Measurements from ENCODE around the gene C1QB.
"Not testable (repeated sequence)": the region's sequence is repeated elsewhere in the genome, so short reads cannot be mapped to it uniquely, and the experiment has no call there.

C1QB gene

DNA sequence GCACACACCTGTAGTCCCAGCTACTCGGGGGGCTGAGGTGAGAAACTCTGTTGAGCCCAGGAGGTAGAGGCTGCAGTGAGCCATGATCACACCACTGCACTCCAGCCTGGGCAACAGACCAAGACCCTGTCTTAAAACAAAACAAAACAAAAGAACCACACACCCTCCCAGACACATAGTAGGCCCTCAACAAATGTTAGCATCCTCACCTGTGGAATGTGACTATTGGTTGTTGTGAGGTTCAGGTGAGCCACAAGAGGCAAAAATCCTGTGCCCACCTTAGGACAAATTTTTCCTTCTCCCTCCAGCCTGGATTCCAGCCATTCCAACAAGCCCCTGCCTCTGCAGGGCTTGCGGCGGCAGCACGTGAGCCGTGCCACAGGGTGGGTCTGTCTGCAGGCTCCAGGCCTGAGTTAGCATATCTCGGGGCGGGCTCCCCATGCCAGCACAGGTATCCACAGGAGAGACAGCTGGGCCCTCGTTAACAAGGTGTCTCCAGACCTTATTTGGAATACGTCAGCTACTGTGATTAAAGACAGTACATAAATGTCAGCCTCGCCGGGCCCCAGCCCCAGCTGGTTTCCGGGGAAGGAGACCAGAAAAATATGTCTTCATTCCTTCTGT, 17.4 kb downstream of the C1QB start:
- DNase-seq (ENCODE audit: low read depth), result no peak
- no peak overlapping the region for H3K4me3 ChIP-seq (ENCODE audit: low read length)
- TF ChIP-seq, protein P1, sequence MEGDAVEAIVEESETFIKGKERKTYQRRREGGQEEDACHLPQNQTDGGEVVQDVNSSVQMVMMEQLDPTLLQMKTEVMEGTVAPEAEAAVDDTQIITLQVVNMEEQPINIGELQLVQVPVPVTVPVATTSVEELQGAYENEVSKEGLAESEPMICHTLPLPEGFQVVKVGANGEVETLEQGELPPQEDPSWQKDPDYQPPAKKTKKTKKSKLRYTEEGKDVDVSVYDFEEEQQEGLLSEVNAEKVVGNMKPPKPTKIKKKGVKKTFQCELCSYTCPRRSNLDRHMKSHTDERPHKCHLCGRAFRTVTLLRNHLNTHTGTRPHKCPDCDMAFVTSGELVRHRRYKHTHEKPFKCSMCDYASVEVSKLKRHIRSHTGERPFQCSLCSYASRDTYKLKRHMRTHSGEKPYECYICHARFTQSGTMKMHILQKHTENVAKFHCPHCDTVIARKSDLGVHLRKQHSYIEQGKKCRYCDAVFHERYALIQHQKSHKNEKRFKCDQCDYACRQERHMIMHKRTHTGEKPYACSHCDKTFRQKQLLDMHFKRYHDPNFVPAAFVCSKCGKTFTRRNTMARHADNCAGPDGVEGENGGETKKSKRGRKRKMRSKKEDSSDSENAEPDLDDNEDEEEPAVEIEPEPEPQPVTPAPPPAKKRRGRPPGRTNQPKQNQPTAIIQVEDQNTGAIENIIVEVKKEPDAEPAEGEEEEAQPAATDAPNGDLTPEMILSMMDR (IDR thresholded peaks at IDR 0.05; ENCODE audit: insufficient read depth, low read depth, low read length, missing control alignments), result no peak

DNA sequence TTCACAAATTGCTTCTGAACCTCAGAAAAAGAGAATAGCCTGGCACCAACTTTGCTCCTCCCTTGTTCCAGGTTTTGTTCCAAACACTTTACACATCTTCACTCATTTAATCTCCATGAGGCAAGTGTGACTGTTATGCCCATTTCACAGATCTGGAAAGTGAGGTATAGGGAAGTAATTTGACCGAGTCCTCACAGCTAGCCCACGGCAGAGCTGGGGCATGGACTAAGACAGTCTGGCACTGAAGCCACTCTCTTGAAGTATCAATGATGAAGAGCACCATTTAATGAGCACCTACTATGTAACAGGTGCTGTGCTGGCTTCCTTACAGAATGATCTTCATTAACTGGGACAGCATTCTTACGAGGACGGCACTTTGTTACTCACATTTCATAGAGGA, 19.0 kb downstream of the C1QB start:
- no peak overlapping the region for H3K4me3 ChIP-seq (ENCODE audit: low read length)
- no peak for DNase-seq (ENCODE audit: low read depth)
- TF ChIP-seq, protein P1 (IDR thresholded peaks at IDR 0.05; ENCODE audit: insufficient read depth, low read depth, low read length, missing control alignments), result no peak

DNA sequence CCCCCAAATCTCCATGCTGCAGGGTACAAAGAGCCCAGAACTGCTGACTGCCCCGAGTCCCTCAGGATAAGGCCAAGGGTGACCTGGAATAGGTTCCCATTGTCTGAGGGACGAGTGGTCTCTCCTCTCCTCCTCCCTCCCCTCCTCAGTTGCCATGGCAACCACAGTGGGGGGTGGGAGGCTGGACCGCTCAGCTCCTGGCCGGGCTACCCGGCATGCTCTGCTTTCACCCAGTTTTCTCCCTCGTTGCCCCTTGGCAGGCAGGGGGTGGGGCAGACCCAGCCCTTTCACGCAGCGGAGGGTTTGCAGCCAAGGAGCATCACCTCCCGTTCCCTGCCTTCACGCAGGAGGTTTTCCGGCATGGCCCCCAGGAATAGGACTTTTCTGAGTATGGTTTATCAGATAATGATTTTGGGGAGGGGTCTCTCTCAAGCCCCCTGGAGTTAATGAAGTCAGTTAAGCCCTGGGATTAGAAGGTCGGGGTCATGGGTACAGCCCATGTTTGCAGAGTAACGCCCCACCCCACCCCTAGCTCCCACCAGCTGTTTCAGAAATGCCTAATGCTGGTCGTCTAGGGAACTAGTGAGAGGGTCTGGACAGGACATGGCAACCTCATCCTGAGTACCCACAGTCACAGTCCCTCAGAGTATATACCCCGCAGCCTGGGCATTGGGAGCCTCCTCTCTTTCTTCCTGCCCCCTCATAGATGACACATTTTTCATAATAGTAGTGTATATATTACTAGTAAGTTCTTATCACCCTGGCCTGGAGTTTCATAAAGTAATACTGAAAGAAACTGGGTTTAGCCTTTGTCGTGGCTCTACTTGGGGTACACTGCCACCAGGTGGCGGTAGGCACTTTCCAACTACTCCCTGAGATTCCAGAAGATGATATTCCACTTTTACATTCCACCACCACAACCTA, 20.7 kb downstream of the C1QB start:
- no peak overlapping the region for H3K4me3 ChIP-seq (ENCODE audit: low read length)
- TF ChIP-seq, protein P1 (IDR thresholded peaks at IDR 0.05; ENCODE audit: insufficient read depth, low read depth, low read length, missing control alignments), result peak; percentile 85
- DNase-seq (ENCODE audit: low read depth), result peak; percentile 62

DNA sequence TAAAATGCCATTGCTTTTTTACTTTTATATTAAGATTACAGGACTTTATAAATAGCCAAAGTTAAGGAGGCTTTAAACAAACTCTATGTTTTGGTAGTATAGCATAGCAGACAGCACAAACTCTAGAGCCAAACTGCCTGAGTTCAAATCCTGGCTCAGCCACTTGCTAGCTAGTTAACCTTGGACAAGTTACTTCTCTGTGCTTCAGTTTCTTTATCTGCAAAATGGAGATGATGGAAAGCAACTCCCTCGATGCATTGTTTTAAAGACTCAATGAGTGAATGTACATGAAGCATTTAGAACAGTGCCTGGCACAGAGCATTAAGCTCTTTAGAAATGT, 21.3 kb downstream of the C1QB start:
- no peak for DNase-seq (ENCODE audit: low read depth)
- TF ChIP-seq, protein P1 (IDR thresholded peaks at IDR 0.05; ENCODE audit: insufficient read depth, low read depth, low read length, missing control alignments), result no peak
- H3K4me3 ChIP-seq (ENCODE audit: low read length), result no peak overlapping the region

DNA sequence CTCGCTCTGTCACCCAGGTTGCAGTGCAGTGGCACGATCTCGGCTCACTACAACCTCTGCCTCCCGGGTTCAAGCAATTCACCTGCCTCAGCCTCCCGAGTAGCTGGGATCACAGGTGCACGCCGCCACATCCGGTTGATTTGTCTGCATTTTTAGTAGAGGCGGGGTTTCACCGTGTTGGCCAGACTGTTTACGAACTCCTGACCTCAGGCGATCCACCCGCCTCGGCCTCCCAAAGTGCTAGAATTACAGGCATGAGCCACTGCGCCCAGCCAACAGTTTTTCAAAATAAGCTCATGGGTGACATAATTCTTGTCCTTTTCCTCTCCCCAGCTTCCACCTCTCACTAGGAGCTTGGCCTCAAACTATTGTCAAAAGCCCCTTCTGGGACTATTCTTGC, 23.1 kb downstream of the C1QB start:
- not testable (repeated sequence) for DNase-seq (ENCODE audit: low read depth); H3K4me3 ChIP-seq (ENCODE audit: low read length)

DNA sequence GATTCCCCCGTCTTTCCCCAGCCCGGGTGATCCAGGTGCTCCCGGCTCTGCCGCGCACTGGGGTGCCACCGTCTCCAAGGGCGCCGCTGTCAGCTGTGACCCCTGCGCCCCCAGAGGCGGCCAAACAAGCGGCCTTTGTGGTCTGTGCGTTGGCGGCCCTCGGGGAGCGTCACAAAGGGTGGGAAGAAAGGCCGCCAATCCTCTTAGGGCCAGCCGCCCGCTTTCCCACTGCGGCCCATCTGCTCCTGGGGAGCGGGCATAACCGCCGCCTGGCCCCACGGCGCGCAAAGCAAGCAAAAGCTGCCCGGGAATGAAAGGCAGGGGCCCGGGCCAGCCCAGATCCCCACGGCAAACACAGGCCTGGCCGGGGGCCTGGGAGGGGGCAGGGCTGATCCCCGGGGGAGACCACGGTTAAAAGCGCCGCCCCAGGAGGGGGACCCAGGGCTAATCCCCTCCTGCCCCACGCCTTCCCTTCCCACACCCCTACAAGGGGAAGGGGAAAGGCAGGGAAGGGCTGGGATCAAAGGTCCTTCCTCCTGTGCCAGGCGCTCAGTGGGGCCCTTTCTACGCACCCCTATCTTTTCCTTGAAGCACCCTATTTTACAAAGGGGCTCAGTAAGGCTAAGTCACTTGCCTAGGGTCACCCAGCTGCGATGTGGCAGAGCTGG, 24.0 kb downstream of the C1QB start:
- no peak overlapping the region for H3K4me3 ChIP-seq (ENCODE audit: low read length)
- TF ChIP-seq, protein P1 (IDR thresholded peaks at IDR 0.05; ENCODE audit: insufficient read depth, low read depth, low read length, missing control alignments), result no peak
- DNase-seq (ENCODE audit: low read depth), result no peak

All from epithelial cell of esophagus (primary cell).